ENCODE measurements around the gene MATCAP1.

Gene MATCAP1

DNA sequence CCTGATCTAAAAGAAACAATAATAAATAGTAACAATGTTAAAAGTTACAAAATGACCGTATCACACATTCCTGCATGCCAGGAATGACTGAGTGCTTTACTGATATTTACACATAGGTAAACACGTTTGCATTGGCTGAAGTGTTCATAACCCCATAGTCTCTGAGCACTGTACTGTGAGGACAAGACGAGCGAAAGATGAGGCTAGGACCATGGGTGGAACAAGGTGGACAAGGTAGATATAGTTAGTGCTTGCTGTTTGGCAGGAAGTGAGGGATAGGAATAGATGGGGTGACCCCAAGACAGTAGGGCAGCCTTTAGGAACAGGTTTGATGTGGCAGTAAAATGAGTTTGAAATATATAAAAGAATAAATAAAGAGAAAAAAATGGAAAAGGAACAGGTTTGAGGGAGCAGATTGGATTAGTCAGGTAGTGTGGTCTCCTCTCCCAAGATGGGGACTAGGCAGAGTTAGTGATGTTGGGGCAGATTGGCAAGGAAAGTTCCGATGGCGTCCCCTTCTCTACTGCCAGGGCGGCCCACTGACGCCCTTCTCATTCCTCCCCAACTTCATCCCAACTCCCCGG lies 7.7 kb upstream of the MATCAP1 start:
- no peak for DNase-seq (ENCODE audit: low read depth)

DNA sequence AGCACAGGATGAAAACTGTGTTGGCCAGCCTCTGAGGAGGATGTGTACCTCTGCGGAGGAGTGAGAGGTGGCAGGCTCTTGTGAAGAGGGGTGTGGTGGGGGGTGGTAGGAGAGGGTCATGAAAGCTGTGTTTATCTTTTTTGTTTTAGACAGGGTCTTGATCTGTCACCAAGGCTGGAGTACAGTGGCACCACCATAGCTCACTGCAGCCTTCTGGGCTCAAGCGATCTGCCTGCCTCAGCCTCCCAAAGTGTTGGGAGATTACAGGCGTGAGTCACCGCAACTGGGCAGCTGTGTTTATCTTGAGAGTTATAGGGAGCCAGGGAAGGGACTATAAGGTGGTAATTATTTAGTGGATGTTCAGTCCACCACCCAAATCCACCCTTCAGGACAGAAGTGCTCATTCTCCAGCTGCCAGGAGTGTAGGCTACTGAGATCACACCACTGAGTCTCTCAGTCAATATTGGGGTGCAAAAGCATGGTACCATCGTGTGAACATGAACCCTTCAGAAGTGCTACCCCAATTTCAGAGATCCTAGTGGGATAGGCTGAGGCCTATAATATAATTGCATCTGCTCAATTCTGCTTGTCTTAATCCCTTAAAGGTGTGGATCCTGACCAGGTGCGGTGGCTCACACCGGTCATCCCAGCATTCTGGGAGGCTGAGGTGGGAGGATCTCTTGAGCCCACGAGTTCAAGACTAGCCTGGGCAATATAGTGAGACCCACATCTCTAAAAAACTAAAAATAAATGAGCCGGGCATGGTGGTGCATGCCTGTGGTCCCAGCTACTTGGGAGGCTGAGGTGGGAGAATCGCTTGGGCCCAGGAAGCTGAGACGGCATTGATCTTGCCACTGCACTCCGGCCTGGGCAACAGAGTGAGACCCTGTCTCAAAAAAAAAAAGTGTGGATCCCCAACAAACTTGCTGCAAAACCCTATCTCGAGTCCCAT lies 7.0 kb upstream of the MATCAP1 start:
- DNase-seq (ENCODE audit: low read depth): no peak

DNA sequence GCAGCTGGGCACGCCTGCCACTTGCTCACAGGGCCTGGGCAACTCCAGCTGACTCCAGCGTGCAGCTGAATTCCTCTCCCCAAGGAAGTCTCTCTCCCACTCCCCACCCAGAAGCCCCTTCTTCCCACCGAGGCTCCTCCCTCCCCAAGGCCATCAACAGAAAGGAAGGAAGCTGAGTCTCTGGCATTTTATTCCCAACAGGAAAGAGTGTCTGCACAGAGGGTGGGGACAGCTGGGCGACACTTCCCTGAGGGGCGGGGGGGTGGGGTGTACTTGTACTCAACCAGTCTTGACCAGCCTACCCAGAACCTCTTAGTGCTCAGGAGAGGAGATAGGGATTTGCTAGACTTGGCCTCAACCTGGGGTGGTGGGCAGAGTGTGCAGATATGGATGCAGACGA lies 6.3 kb upstream of the MATCAP1 start, which contains the start of gene EXOC3L1:
TSS of gene EXOC3L1 (minus strand) at position 96 of the 400 bp plus-strand sequence. CDS start 460 bp downstream, outside the sequence.
- DNase-seq (ENCODE audit: low read depth): no peak

DNA sequence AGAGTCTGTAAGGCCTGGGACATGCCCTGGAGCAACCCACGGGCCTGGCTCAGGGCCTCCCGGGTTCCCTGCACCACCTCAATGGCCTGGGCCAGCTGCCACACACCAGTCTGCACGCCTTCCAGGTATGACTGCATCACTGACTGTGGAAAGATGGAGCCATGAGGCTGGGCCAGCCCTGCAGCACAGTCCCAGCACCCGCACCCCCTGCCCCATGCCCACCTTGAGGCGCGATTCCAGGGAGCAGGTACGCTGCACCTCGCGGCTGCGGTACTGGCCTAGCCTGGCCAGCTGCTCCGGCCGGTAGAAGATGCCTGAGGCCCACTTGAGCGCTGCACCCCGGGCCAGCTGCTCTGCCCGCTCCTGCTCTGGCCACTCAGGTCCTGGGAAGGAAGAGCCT lies 5.0 kb upstream of the MATCAP1 start:
- no peak for DNase-seq (ENCODE audit: low read depth)

DNA sequence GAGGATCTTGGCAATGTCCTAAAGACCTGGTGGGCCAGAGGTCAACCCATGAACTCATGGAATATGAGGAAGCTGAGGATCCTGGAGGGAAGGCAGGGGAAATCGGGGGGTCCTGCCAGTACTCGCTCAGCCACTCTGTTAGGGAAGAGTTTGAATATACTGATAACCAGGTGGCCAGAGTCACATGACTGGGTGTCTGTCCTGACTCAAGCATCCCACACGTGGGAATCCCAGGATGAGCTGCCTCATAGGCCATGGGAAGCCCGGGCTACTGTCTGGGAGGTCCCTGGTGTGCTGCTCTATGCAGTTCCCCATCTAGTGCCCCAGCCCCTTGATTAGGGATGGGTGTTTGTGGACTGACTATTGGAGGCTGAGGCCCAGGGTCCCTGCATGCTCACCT lies 4.6 kb upstream of the MATCAP1 start:
- no peak for DNase-seq (ENCODE audit: low read depth)

DNA sequence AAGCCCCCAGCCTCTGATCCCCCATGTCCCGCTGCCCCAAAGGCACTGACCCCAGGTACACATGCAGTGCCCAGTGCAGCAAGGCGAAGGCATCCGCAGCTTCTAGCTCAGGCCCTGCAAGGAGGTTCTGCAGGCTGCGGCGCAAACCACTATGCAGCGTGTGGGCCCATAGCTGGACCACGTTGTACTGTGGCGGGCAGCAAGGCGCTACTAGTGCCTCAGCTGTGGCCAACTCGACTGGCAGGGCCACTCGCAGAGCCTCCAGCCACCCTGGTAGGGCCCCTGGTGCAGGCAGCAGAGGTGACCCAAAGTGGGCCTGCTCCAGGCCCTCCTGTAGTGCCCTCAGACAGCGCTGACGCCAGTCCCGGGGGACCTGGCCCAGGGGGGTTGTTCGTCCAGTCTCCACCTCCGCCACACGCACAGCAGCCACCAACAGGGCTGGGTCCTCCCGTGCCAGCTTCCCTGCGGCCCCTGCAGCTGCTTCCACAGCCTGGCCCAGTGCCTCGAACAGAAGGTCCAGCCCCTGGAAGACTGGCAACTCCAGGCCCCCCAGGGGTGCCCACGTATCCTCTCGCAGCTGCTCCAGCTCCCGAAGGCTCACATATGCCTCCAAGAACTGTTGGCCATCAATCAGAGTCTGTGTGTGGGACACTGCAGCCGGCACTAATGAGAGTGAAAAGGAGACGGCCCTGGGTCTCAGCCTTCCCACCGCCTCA lies 3.6 kb upstream of the MATCAP1 start:
- DNase-seq (ENCODE audit: low read depth): no peak

DNA sequence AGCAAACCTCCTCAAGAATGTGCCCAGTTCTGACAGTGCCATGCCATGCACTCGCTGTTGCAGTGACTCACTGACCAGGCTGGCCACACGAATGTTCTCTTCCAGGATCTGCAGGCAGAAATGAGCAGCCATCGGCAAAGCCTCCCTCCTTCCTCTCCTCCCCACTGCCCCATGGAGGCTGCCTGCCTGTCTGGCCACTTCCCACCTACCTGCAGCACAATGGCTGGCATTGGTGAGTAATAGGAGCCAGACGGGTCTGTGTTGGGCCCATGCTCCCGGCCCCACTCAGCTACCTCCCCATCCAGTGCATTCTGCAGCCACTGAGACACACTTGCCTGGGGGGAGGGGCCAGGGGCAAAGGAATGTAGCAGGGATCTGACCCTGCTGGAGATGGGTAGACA lies 2.8 kb upstream of the MATCAP1 start:
- peak; percentile 60 for DNase-seq (ENCODE audit: low read depth)

DNA sequence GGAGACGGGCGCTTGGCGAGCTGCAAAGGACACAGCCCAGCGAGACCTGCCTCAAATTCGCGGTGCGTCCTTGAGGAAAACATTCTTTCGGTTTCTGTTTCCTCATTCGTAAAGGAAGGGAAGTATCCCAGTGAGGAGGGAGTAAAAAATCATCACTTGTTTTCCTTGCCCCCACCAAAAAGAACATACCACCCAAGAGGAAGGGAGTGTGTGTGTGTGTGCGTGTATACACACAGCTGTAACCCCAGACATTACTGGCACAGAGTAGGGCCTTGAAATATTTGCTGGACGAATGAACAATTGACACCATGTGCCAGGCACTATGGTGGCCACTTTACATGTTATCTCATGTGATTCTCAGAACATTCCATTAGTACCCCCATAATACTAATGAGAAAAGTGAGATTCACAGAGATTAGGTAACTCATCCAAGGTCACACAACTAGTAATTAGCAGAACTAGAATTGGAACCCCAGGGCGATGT lies 1.9 kb upstream of the MATCAP1 start:
- DNase-seq (ENCODE audit: low read depth): no peak

DNA sequence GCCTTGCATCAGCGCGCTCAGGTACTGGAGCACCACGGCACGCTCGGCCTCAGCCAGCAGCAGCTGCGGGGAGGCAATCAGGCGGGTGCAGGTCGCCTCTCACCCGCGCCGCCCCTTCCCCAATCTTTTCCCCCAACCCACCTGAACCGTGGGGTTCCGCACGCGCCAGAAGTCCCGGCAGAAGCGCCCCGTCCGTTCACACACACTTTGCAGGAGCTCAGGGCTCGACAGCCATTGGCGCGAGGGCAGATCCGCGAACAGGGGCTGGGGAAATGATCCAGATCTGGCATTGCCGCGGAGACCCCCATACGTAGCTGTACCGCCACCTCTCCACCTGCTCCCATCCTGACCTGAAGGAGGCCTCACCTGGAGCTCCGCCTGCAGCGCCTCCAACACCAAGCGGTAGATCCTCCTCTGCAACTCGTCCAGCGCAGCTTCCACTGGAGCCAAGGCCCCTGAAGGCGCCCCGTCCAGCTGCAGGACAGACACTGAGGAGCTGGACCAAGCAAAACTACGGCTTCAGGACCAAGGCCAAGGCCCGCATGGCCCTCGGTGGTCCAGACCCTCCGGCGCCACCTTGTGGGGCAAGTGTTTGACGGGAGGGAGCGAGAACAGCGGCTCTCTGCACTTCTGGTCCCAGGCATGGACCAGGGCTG lies 1.4 kb upstream of the MATCAP1 start:
- peak; percentile 62 for DNase-seq (ENCODE audit: low read depth)

DNA sequence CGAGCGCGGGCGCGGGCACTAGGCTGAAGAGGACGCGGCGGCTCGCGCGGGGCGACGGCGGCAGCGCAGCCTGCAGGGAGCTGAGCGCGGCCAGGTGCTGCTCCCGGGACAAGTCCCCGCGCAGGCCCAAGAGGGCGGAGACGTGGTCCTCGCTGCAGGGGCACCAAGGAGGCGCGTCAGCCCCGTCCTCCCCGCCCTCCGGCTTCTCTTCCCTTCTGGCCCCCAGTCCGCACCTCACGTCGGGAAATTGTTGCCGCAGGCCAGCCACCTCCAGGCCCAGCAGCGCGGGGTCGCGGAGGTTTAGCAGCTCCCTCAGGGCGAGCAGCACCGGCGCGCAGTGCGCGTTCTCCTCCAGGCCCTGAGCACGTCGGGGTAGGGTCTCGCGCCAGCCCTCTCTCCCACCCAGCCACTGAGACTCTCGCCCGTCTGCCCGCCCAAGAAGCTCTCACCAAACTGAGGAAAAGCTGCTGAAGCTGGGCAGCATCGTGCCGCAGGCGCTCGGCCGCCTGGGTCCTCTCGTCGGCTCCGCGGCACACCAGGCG lies 761 bp upstream of the MATCAP1 start:
- no peak for DNase-seq (ENCODE audit: low read depth)

DNA sequence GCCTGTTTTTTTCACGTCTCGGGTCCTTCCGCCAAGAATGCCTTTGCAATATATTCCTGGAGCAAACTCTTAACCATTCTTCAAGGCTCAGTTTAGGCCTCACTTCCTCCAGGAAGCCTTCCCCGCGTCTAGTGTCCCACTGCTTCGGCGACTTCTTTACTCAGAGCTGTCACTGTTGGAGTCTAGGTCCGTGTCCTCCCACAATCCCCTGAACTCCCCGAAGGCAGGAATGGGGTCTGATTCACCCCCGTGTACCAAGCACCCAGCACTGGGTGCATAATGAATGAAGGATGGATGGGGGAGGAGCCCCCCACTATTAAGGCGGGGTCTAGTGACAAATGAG lies 508 bp downstream of the MATCAP1 start:
- DNase-seq (ENCODE audit: low read depth): no peak

DNA sequence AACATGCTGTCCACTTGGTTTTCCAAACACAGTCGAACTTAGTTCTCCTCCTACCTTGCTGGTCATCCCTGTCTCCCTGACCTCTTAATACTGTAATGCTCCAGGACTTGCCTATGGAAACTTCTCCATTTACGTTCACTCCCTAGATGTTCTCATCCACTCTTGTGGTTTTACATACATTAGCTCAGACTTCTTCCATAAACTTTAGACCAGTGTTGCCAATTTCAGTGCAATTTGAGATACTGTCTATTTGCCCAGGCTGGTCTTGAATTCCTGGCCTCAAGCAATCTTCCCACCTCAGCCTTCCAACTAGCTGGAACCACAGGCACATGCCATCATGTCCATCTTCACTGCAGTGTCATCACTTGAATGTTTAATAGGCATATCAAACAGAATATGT lies 1.5 kb downstream of the MATCAP1 start:
- DNase-seq (ENCODE audit: low read depth): no peak

DNA sequence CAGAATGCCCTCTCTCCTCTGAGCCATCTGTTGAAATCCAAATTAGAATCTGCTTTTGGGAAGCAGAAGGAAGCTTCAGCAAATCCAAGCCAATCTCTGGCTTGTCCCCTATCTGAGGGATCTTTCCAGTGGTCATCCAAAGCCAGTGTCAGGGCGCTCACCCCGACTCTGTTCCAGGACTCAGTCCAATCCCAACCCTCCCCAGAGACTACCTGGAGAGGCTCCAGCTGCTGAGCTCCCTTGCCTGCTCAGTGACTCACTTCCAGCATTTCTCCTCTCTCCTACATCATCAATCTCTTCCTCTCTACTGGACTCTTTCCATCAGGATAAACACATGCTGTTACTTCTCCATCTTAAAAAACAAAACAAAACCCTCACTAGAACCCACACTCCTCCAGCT lies 2.4 kb downstream of the MATCAP1 start:
- DNase-seq (ENCODE audit: low read depth): no peak

DNA sequence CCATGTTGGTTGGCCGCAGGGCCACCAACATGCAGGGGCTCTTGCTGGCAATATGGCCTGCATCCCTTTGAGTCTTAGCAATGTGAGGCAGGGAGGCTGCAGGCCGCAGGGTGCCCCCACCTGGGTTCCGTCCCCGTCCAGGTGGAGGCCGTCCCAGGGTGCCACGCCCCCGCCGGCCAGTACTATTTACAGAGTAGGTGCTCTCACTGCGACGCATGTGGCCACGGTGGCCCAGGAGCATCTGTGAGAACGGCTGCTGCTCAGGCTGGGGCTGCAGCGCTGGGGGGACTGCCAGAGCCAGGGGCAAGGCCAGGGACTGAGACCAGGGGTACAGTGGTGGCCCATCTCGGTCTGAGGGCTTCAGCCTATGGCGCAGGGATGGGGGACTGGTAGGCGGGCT lies 3.6 kb downstream of the MATCAP1 start:
- no peak for DNase-seq (ENCODE audit: low read depth)

DNA sequence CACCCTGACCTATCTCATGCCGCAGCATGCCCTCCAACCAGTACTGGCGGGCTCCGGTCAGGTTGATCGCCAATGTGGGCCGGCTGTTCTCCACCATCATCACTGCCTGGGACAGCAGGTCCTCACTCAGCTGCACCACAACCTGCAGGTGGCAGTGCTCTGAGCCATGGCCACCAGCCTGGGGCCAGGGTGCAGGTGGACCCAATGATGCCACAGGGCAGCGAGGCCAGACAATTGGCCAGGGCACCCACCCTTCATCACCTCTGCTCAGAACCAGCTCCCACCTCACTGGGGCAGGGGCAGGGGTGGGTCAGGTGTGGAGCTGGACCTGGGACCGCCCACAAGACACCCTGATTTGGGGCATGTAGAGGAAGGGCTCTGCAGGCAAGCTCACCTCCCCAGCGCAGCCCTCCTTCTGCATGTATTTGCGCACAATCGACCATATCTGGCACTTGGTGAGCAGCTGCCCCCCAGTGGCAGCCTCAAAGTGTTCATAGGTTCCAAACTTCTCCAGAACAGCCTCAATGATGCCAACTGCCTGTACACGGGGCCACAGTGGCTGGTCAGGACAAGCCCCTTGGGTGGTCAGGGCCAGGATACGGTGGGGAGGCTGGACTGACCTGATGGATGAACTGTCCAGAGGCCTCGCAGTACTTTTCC lies 4.2 kb downstream of the MATCAP1 start:
- DNase-seq (ENCODE audit: low read depth): no peak

DNA sequence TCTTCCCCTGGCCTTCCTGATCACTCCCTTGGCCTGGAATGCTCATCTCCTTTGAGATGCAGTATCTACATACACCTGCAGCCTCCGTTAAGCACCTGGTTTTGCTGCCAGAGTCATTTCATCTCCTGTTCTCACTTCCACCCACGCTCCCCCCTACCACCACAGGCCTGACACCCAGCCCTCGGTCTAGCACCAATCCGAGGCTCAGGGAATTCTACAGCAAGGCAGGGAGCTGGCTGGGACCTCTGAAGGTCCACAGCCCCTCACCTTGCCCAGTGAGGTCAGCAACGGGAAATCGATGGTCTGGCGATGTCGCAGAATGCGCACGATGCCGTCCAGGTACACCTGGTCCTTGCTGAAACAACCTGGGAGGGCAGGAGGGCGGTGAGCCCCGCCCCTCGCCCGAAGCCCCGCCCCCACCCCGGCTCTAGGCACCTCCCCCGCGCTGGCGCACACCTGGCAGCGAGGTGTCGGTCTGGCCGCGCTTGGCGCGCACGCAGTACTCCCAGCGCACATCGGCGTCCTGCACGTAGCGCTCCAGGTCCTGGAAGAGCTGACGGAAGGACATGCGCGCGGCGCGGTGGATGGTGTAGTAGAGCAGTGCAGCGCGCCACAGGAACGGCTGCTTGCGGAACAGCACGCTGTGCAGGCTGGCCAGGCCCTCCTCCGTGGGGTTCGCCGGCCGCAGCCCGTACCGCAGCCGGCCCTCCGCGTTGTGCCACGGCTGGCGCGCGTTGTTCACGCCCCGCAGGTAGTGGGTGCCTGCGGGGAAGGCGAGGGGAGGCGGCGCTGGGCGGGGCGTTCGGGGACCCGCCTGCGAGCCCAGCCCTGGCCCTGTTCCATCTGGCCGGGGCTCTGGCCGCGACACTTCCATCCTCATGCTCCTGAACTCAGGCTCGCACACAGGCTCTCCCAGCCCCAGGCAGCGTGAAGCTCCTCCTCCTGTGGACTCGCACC lies 5.7 kb downstream of the MATCAP1 start:
- DNase-seq (ENCODE audit: low read depth): no peak

DNA sequence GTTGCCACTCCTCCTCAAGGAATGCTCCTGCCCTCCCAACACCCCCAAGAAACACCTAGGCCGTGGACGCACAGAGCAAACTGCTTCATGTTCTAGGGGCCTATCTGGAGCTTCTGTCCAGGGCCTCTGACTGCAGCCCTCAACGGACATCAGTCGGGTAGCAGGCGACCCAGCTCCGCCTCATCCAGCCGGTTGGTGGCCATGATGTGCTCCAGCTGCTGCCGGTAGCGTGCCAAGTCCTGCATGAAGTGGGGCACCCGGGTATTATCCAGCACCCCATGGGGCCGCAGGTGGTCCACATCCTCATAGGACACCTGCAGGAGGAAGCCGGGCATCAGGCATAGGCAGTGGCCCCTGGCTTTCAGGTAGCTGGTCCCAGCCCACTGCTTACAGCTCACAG lies 7.1 kb downstream of the MATCAP1 start:
- DNase-seq (ENCODE audit: low read depth): no peak

DNA sequence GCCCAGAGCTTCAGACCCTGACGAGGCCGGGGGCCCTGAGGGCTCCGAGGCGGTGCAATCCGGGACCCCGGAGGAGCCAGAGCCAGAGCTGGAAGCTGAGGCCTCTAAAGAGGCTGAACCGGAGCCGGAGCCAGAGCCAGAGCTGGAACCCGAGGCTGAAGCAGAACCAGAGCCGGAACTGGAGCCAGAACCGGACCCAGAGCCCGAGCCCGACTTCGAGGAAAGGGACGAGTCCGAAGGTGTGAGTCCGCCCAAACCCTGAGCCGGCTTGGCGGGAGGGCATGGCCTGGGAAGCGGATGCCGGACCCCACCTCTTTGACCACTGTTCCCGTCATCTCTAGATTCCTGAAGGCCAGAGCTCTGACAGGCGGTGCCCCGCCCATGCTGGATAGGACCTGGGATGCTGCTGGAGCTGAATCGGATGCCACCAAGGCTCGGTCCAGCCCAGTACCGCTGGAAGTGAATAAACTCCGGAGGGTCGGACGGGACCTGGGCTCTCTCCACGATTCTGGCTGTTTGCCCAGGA lies 9.0 kb downstream of the MATCAP1 start:
- DNase-seq (ENCODE audit: low read depth): no peak

DNA sequence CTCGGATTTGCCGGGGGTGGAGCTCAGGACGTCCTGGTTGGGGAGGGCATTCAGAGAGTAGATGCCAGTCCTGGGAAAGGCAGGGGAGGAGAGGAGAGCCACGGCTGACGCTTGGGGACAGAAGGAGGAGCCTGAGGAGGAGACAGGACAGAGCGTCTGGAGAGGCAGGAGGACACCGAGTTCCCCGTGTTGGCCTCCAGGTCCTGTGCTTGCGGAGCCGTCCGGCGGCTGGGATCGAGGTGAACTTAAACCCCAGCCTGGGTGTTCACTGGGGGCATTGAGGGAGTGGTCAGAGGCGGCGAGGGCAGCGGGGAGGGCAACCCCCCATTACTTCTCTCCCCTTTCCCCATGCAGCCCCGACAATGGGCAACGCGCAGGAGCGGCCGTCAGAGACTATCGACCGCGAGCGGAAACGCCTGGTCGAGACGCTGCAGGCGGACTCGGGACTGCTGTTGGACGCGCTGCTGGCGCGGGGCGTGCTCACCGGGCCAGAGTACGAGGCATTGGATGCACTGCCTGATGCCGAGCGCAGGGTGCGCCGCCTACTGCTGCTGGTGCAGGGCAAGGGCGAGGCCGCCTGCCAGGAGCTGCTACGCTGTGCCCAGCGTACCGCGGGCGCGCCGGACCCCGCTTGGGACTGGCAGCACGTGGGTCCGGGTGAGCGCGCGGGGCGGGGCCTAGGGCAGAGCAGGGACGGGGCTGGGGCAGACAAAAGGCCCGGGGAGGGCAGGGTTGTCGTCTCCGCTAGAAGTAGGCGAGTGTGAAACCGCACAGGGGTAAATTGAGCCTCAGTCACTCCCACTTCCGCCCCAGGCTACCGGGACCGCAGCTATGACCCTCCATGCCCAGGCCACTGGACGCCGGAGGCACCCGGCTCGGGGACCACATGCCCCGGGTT lies 9.7 kb downstream of the MATCAP1 start:
- DNase-seq (ENCODE audit: low read depth): no peak

All from HS-27A (cell line).